Mucosa of descending colon (tissue), 3 donors: ENCODE results near the gene ATP6V0E1. TPM values are rescaled to one million over a fixed set of nuclear protein-coding genes. Genes with fewer than 3 reads are reported as not detected.
A peak's percentile ranks its signal among the peaks of the same experiment; 100 is the strongest.

Experiments used
- ATAC-seq: fragments of 200-7000 bp; cut with Tn5 transposase; one replicate; pipeline ENCODE4 v1.9.1; 2020; ENCODE audit warnings: mild to moderate bottlenecking, moderate library complexity
- DNase-seq, 3 donors: peaks; one replicate each; pipeline ENCODE4 v3.0.0-alpha.2; 2020
- H3K36me3 ChIP-seq: fragments of 200-600 bp; one replicate; pipeline ENCODE4 v1.8.0; 2021; ENCODE audit warnings: low read depth, mild to moderate bottlenecking
- H3K4me1 ChIP-seq: fragments of 200-600 bp; one replicate; pipeline ENCODE4 v1.8.0; 2021; ENCODE audit warnings: low read depth, mild to moderate bottlenecking
- H3K4me3 ChIP-seq: fragments of 200-600 bp; one replicate; pipeline ENCODE4 v1.8.0; 2021; ENCODE audit warnings: mild to moderate bottlenecking
- H3K9me3 ChIP-seq: fragments of 200-600 bp; one replicate; pipeline ENCODE4 v1.8.0; 2021; ENCODE audit warnings: mild to moderate bottlenecking
- intact Hi-C, 2 donors: fragments of 100-400 bp; cut with DNase I in 1 of 2; cut with micrococcal nuclease in 1 of 2; formaldehyde crosslinking; loops; one replicate each; pipeline versions ENCODE4 v1.11.0 to v1.11.1; 2022; cut with DNase I, micrococcal nuclease
- long read RNA-seq, 2 donors: library from polyadenylated mRNA; unstranded; transcript quantifications; one replicate each; pipeline ENCODE4 v2.0.0, GENCODE V29; 2019 to 2021
- total RNA-seq, 3 donors: library from RNA; stranded (reverse); fragmentation: NEBNext Ultra II Directional in 2 of 3; extraction: Animal tissue kit (Norgen Biotek cat#: 25700) in 2 of 3; gene quantifications; one replicate each; pipeline versions ENCODE4 v1.2.1 to v1.2.4, GENCODE V29; 2021 to 2023
- TF ChIP-seq, protein P1 (sequence below): fragments of 200-600 bp; IDR thresholded peaks from one replicate; pipeline ENCODE4 v1.8.0; 2022; ENCODE audit warnings: antibody characterized with exemption, mild to moderate bottlenecking
- donor health status: DM: no; HTN: no; CAD: no; lungs with moderate emphysema.
- donor health status: DM: no; HTN: no; CAD: no.
- donor health status: DM: no; HTN: yes; CAD: no.

ATP6V0E1 gene
- 100 to 1,000 TPM; 174 to 194 (median 190) TPM for total RNA-seq
- long read RNA-seq, donor 1, transcript ATP6V0E1-203 (4 exons, 1,433 nt) = major isoform, 120 of 122 reads
- long read RNA-seq, donor 1, partial matches to known transcripts = 2 of 122 reads
- long read RNA-seq, donor 1, other reads (novel, unspliced or antisense) = 0 of 122 reads
- long read RNA-seq, donor 2, transcript ATP6V0E1-203 (4 exons, 1,433 nt) = major isoform, 130 of 139 reads
- long read RNA-seq, donor 2, partial matches to known transcripts = 1 of 139 reads
- long read RNA-seq, donor 2, other reads (novel, unspliced or antisense) = 3 of 139 reads

DNA sequence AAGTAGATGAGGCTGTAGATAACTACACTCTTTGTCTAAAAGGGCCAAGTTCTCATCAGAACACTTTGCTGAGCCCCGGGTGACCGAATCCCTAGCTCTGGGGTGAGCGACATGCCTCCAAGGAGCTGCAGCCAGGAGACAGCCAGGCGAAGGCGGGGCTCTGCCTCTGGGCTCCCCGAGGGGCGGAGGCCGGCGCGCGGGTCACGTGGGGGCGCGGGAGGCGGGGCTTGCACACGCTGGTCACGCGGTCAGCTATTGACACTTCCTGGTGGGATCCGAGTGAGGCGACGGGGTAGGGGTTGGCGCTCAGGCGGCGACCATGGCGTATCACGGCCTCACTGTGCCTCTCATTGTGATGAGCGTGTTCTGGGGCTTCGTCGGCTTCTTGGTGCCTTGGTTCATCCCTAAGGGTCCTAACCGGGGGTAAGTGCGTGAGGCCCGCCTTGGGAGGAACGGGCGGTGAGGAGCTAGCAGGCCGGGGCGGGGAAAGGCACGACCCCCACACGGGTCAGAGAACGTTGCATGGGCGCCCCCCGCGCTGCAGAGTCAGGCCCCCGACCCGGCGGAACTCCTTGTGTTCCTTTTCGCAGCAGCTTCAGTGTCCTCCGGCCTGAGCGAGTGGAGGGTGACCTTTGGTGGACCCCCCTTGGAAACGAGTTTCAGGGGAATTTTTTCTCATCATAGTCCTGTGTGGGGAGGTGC lies at the start of gene ATP6V0E1:
Gene ATP6V0E1, plus strand, starts transcription at position 230 of the 702 bp plus-strand sequence. Its CDS starts 90 bp downstream, at position 320.
- Histone ChIP-seq H3K9me3 (no peaks in the 10 kb centered on the region), H3K4me3 (peak within 1 kb of the TSS; percentile 88), H3K36me3 (no peaks in the 10 kb centered on the region), H3K4me1 (peaks cover 12% of the 10 kb centered on the region)
- DNase-seq (peak; percentile 97 to 99 (median 98)), ATAC-seq (peak; percentile 98)
- intact Hi-C loops = loop anchor here in 1 of 2 donors (2.0 kb wide), 1 partner anchor 73 kb away; the partner anchor contains the start of gene CREBRF
- TF ChIP-seq, protein P1, sequence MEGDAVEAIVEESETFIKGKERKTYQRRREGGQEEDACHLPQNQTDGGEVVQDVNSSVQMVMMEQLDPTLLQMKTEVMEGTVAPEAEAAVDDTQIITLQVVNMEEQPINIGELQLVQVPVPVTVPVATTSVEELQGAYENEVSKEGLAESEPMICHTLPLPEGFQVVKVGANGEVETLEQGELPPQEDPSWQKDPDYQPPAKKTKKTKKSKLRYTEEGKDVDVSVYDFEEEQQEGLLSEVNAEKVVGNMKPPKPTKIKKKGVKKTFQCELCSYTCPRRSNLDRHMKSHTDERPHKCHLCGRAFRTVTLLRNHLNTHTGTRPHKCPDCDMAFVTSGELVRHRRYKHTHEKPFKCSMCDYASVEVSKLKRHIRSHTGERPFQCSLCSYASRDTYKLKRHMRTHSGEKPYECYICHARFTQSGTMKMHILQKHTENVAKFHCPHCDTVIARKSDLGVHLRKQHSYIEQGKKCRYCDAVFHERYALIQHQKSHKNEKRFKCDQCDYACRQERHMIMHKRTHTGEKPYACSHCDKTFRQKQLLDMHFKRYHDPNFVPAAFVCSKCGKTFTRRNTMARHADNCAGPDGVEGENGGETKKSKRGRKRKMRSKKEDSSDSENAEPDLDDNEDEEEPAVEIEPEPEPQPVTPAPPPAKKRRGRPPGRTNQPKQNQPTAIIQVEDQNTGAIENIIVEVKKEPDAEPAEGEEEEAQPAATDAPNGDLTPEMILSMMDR = no peak

DNA sequence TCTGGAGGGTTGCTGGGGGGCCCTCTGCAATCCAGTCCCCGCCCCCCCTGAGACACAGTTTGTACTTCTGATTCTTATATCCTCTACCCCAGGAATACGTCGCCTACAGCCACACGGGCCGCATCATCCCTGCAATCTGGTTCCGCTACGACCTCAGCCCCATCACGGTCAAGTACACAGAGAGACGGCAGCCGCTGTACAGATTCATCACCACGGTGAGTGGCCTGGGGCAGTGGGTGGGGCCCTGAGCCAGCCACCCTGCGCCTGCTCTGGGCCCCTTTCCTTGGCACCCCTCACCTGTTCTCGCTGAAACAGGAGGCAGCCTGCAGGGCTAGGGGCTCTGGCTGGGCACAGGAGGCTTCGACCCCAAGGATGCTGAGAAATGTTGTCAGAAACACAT lies 48.5 kb upstream of the ATP6V0E1 start:
- no peak for DNase-seq
- Histone ChIP-seq H3K9me3 (no peaks in the 10 kb centered on the region), H3K4me1 (no peaks in the 10 kb centered on the region), H3K4me3 (no peak overlapping the region), H3K36me3 (no peaks in the 10 kb centered on the region)
- intact Hi-C loops = no loop called here
- ATAC-seq = no peak
- TF ChIP-seq, protein P1 = no peak

DNA sequence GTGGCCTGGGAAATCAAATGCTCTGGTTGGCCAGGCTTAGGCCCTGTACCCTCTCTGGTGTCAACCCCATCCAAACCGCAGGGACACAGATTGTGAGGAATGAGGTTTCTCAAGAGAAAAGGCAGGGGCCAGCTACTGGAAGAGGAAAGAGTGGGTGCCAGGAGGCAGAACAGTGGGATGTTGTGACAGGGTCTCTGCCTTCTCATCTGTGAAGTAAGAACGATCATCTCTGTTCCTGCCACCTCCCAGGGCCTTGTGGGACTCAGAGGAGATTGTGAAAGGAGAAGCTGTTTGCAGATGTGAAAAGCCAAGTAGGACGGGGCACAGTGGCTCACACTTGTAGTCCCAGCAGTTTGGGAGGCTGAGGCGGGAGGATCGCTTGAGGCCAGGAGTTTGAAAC lies 47.2 kb upstream of the ATP6V0E1 start:
- TF ChIP-seq, protein P1 = no peak
- ATAC-seq (no peak), DNase-seq (peak in 1 of 3 donors; percentile 1)
- intact Hi-C loops = no loop called here
- Histone ChIP-seq H3K4me3 (no peak overlapping the region), H3K9me3 (no peaks in the 10 kb centered on the region), H3K36me3 (no peaks in the 10 kb centered on the region), H3K4me1 (no peaks in the 10 kb centered on the region)

DNA sequence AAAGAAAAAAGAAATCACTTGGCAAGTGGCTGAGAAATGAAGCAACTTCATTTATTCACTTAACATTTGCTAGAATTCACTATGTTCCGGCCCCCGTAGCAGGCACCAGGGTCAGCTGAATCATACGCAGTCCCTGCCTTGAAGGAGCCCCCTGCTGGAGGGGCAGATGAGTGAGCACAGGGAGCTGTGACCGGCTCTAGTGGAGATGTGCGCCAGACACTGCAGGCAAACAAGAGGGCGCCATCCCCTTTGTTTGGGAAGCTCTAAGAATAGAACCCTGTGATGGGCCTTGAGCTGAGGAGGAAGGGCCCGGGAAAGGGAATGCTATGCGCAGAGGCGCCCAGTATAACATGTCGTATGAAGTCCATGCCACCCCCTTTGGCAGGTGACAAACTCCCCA lies 44.5 kb upstream of the ATP6V0E1 start:
- no peak overlapping the region for H3K4me3 ChIP-seq
- H3K9me3 ChIP-seq = no peaks in the 10 kb centered on the region
- no peaks in the 10 kb centered on the region for H3K4me1 ChIP-seq
- intact Hi-C loops = no loop called here
- DNase-seq (peak in 2 of 3 donors; percentile 24), ATAC-seq (peak; percentile 47)
- TF ChIP-seq, protein P1 = no peak
- no peaks in the 10 kb centered on the region for H3K36me3 ChIP-seq

DNA sequence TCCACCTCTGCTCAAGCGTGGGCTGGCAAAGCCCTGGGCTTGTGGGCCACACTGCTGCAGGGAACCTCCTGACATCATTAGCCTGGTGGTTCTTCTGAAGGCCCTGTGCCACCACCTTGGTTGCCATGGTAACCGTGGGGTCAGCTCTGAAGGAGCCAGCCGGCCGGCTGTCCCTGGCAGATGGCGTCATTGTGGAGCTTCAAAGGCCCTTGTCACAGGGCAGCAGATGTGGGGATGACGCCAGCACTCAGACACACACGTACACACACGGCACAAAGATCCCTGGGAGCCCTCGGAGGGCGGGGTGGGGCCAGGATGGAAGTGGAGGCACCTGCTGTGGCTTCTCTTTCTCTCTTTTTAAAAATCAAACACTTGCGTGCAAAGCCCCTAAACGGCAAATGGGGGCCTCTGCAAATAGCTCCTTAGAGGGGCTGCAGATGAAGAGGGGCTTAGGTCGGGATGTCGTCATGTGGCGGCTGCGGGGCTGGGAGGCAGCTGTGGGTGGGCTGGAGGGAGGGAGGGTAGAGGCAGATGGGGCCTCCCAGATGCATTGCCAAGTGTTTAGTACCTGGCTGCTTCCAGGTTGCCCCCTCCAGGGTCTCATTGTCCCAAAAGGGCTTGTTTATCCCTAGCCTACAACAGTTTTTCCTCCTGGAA lies 43.8 kb upstream of the ATP6V0E1 start:
- TF ChIP-seq, protein P1 = no peak
- H3K36me3 ChIP-seq = no peaks in the 10 kb centered on the region
- intact Hi-C loops = loop anchor here in 1 of 2 donors (10.0 kb wide), 1 partner anchor 465 kb away; no protein-coding TSS in a partner anchor
- H3K4me3 ChIP-seq = no peak overlapping the region
- peak in 1 of 3 donors; percentile 19 for DNase-seq
- H3K4me1 ChIP-seq = no peaks in the 10 kb centered on the region
- H3K9me3 ChIP-seq = no peaks in the 10 kb centered on the region
- peak; percentile 6 for ATAC-seq
